ENCODE measurements around the gene PDE3A.

DNA sequence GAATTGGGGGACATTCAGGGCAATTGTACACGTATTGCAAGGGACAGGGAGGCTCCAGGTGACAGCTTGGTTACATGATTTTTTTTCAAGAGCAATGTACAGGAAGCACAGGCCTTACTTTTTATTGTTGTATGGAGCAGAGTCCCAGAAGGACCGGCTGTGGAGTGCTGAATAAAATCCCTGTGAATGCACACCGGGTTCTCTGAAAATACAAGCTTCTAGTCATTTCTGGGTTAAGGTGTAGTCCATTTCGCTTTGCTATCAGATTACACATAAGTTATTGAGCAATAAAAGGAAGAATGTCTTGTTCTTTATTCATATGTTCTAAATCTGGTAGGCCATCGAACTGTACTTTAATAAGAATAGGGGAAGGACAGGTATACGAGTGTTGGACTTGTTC, 52.2 kb downstream of the PDE3A start:
- TF ChIP-seq, protein P1, sequence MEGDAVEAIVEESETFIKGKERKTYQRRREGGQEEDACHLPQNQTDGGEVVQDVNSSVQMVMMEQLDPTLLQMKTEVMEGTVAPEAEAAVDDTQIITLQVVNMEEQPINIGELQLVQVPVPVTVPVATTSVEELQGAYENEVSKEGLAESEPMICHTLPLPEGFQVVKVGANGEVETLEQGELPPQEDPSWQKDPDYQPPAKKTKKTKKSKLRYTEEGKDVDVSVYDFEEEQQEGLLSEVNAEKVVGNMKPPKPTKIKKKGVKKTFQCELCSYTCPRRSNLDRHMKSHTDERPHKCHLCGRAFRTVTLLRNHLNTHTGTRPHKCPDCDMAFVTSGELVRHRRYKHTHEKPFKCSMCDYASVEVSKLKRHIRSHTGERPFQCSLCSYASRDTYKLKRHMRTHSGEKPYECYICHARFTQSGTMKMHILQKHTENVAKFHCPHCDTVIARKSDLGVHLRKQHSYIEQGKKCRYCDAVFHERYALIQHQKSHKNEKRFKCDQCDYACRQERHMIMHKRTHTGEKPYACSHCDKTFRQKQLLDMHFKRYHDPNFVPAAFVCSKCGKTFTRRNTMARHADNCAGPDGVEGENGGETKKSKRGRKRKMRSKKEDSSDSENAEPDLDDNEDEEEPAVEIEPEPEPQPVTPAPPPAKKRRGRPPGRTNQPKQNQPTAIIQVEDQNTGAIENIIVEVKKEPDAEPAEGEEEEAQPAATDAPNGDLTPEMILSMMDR (conservative IDR thresholded peaks at IDR 0.05; ENCODE audit: low read depth, low read length) = no peak
- TF ChIP-seq EZH2 (IDR thresholded peaks at IDR 0.05; ENCODE audit: low read length, unreplicated experiment) (no peak), EZH2phosphoT487 (IDR thresholded peaks at IDR 0.05; ENCODE audit: borderline replicate concordance, low read length) (no peak)

Data from PC-3 (cell line).